SU-DHL-6 (cell line): ENCODE results near the gene HCN1.
"Not testable (repeated sequence)": the region's sequence is repeated elsewhere in the genome, so short reads cannot be mapped to it uniquely, and the experiment has no call there.

Source experiments
- H2AFZ ChIP-seq: fragments of 200-600 bp; sonication (generic); 2 replicates; pipeline ENCODE4 v1.6.1; 2014; ENCODE audit warnings: low read depth, mild to moderate bottlenecking, moderate library complexity, mixed read lengths, antibody characterized with exemption, low read length; ENCODE audit not compliant: severe bottlenecking
- H3F3A ChIP-seq: fragments of 200-600 bp; shearing (Covaris generic); 2 replicates; pipeline ENCODE4 v1.6.0; 2016; ENCODE audit warnings: antibody characterized with exemption, mild to moderate bottlenecking; ENCODE audit not compliant: insufficient read depth
- H3K27ac ChIP-seq: fragments of 200-600 bp; sonication (generic); 2 replicates; pipeline ENCODE4 v1.5.1; 2016; ENCODE audit warnings: low read depth, mild to moderate bottlenecking, low read length, moderate library complexity, mixed read lengths
- H3K27me3 ChIP-seq: fragments of 200-600 bp; sonication (generic), shearing (Covaris generic); 2 replicates; pipeline ENCODE4 v1.6.0; 2014; ENCODE audit warnings: mild to moderate bottlenecking, low read length
- H3K36me3 ChIP-seq: fragments of 200-600 bp; sonication (generic); 2 replicates; pipeline ENCODE4 v1.6.1; 2014; ENCODE audit warnings: mild to moderate bottlenecking, low read length, mixed read lengths
- H3K4me2 ChIP-seq: fragments of 300-600, 200-600 bp; shearing (Covaris generic), sonication (generic); 2 replicates; pipeline ENCODE4 v1.6.0; 2014; ENCODE audit warnings: low read length, low read depth, mild to moderate bottlenecking; ENCODE audit not compliant: poor library complexity, severe bottlenecking
- H3K4me3 ChIP-seq: fragments of 200-600 bp; sonication (generic); 2 replicates; pipeline ENCODE4 v1.5.1; 2014; ENCODE audit warnings: antibody characterized with exemption, low read length, mild to moderate bottlenecking, mixed read lengths; ENCODE audit not compliant: insufficient read depth, poor library complexity, severe bottlenecking
- H3K79me2 ChIP-seq: fragments of 200-600 bp; sonication (generic); 2 replicates; pipeline ENCODE4 v1.6.1; 2014; ENCODE audit warnings: mild to moderate bottlenecking, low read length, moderate library complexity; ENCODE audit not compliant: insufficient read depth
- H3K9ac ChIP-seq: fragments of 200-600 bp; sonication (generic); 2 replicates; pipeline ENCODE4 v1.7.0; 2014; ENCODE audit warnings: mild to moderate bottlenecking, low read length
- H3K9me2 ChIP-seq: fragments of 200-600 bp; sonication (generic); replicated peaks from 2 replicates; pipeline ENCODE4 v1.6.1; 2014; ENCODE audit warnings: low read length; ENCODE audit not compliant: insufficient read depth
- H3K9me3 ChIP-seq: fragments of 200-600 bp; sonication (generic); 2 replicates; pipeline ENCODE4 v1.6.1; 2014; ENCODE audit warnings: low read length, mixed read lengths; ENCODE audit not compliant: insufficient read depth
- H4K20me1 ChIP-seq: fragments of 200-600 bp; sonication (generic); 2 replicates; pipeline ENCODE4 v1.6.1; 2014; ENCODE audit warnings: low read depth, mild to moderate bottlenecking, antibody characterized with exemption, low read length, moderate library complexity, mixed read lengths
- EZH2phosphoT487 ChIP-seq: fragments of 200-600 bp; sonication (generic), shearing (Covaris generic); conservative IDR thresholded peaks from 2 replicates; pipeline ENCODE4 v1.6.1; 2018; ENCODE audit warnings: mild to moderate bottlenecking, antibody characterized with exemption, low read length, moderate library complexity, mixed read lengths
- TF ChIP-seq, protein P1 (sequence below): fragments of 200-600 bp; sonication (generic); IDR thresholded peaks from one replicate; pipeline ENCODE4 v1.5.1; 2017; ENCODE audit warnings: antibody characterized with exemption, mild to moderate bottlenecking, low read length, moderate library complexity; ENCODE audit not compliant: insufficient read depth, poor library complexity, severe bottlenecking

The HCN1 gene

DNA sequence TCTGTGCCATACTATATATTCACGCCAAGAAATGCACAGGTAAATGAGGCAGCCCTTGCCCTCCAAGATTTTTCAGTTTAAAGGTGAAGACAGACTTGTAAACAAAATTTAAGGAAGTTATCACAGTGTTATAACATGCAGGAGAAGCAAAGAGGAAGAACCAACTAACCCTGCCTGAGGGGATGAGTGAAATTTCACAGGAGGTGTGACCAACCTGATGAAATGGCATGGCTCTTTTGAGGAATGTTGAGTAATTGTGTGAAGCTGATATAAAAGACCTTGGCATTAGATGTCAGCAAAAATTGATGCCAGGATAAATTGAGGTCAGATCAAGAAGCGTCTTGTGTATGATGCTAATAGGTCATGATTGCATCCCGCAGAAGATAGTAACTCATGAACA, 86.5 kb downstream of the HCN1 start:
- TF ChIP-seq, protein P1, sequence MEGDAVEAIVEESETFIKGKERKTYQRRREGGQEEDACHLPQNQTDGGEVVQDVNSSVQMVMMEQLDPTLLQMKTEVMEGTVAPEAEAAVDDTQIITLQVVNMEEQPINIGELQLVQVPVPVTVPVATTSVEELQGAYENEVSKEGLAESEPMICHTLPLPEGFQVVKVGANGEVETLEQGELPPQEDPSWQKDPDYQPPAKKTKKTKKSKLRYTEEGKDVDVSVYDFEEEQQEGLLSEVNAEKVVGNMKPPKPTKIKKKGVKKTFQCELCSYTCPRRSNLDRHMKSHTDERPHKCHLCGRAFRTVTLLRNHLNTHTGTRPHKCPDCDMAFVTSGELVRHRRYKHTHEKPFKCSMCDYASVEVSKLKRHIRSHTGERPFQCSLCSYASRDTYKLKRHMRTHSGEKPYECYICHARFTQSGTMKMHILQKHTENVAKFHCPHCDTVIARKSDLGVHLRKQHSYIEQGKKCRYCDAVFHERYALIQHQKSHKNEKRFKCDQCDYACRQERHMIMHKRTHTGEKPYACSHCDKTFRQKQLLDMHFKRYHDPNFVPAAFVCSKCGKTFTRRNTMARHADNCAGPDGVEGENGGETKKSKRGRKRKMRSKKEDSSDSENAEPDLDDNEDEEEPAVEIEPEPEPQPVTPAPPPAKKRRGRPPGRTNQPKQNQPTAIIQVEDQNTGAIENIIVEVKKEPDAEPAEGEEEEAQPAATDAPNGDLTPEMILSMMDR = no peak
- no peak for TF ChIP-seq EZH2phosphoT487
- Histone ChIP-seq H2AFZ (no peak overlapping the region), H3K27ac (no peak overlapping the region)

DNA sequence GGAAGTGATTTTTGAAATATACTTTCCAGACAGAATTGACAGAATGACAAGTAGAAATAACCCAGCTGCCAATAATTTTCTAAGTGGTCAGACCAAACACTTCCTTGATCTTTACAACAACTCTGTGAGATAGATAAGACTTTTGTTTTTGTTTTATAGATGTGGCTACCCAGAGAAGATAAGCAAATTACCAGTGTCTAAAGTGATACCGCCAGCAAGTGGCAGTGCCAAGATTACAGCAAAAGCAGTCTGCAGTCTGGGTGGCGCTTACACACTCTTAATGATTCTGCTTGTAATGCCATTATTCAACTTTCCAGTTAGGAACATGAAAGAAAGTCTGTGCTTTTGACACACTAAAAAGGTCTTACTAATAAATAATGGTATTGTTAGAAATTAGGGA, 92.1 kb downstream of the HCN1 start:
- H4K20me1 ChIP-seq = no peaks in the 10 kb centered on the region
- TF ChIP-seq, protein P1 = no peak
- no peak for TF ChIP-seq EZH2phosphoT487
- H3K9me2 ChIP-seq = no peaks in the 10 kb centered on the region
- no peaks in the 10 kb centered on the region for H3K36me3 ChIP-seq
- H3K27me3 ChIP-seq = no peaks in the 10 kb centered on the region
- no peak overlapping the region for H3K4me2 ChIP-seq
- H3K4me3 ChIP-seq = no peak overlapping the region
- no peak overlapping the region for H2AFZ ChIP-seq
- H3K27ac ChIP-seq = no peak overlapping the region
- H3F3A ChIP-seq = no peaks in the 10 kb centered on the region
- no peak overlapping the region for H3K9ac ChIP-seq
- no peaks in the 10 kb centered on the region for H3K9me3 ChIP-seq
- no peaks in the 10 kb centered on the region for H3K79me2 ChIP-seq

More for the DNA sequence above, 86.5 kb downstream of the HCN1 start:
- Histone ChIP-seq H3K79me2 (no peaks in the 10 kb centered on the region), H3K9ac (no peak overlapping the region), H3K9me3 (no peaks in the 10 kb centered on the region), H3K36me3 (no peaks in the 10 kb centered on the region), H3K9me2 (no peaks in the 10 kb centered on the region), H3K27me3 (no peaks in the 10 kb centered on the region), H3K4me2 (no peak overlapping the region), H4K20me1 (no peaks in the 10 kb centered on the region), H3F3A (no peaks in the 10 kb centered on the region), H3K4me3 (no peak overlapping the region)

DNA sequence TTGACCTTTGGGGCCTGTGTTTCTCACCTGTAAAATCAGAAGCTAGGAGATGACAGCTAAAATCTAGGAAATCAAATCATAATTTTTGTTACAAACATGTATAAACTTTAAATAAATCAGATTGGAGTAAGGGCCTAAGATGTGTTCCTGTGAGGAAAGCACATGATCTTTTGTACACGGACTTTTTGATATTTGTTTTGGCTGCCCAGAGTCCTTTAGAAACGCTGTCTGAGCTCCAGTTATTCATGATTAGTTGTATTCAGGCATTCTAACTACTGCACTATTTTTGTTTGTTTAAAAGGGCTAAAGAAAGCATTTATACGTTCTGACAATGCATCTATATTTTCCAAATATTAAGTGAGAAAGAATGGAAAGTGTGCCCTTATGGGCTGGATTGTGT, 94.8 kb downstream of the HCN1 start:
- no peak overlapping the region for H3K9ac ChIP-seq
- no peak overlapping the region for H3K27ac ChIP-seq
- TF ChIP-seq, protein P1 = no peak
- TF ChIP-seq EZH2phosphoT487 = no peak
- H4K20me1 ChIP-seq = no peaks in the 10 kb centered on the region
- H3K9me3 ChIP-seq = no peaks in the 10 kb centered on the region
- no peaks in the 10 kb centered on the region for H3K79me2 ChIP-seq
- H3K27me3 ChIP-seq = no peaks in the 10 kb centered on the region
- no peak overlapping the region for H2AFZ ChIP-seq
- H3K4me2 ChIP-seq = no peak overlapping the region
- H3K4me3 ChIP-seq = no peak overlapping the region
- H3F3A ChIP-seq = no peaks in the 10 kb centered on the region
- no peaks in the 10 kb centered on the region for H3K9me2 ChIP-seq
- H3K36me3 ChIP-seq = no peaks in the 10 kb centered on the region

DNA sequence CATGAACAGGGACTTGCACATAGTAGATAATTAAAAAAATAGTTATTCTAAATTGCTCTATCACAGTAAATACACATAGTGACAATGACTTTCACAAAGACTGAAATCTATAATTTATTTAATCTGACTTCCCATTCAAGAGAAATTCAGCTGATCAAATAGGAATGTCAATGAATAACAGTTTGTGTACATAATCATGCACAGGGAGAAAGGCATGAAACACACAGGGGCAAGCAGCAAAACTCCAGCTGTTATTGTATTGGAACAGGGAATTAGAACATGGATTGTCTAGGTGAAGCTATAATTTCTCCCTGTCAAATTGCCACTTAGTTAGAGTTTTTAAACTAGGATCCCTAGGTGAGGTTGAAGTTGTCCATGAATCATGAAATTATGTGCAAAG, 99.9 kb downstream of the HCN1 start:
- no peaks in the 10 kb centered on the region for H3F3A ChIP-seq
- no peak overlapping the region for H3K4me3 ChIP-seq
- H4K20me1 ChIP-seq = no peaks in the 10 kb centered on the region
- H3K27me3 ChIP-seq = no peaks in the 10 kb centered on the region
- no peaks in the 10 kb centered on the region for H3K79me2 ChIP-seq
- H3K36me3 ChIP-seq = no peaks in the 10 kb centered on the region
- TF ChIP-seq, protein P1 = no peak
- no peak for TF ChIP-seq EZH2phosphoT487
- no peak overlapping the region for H2AFZ ChIP-seq
- no peak overlapping the region for H3K27ac ChIP-seq
- H3K9ac ChIP-seq = no peak overlapping the region
- H3K9me2 ChIP-seq = no peaks in the 10 kb centered on the region
- H3K4me2 ChIP-seq = no peak overlapping the region
- no peaks in the 10 kb centered on the region for H3K9me3 ChIP-seq

DNA sequence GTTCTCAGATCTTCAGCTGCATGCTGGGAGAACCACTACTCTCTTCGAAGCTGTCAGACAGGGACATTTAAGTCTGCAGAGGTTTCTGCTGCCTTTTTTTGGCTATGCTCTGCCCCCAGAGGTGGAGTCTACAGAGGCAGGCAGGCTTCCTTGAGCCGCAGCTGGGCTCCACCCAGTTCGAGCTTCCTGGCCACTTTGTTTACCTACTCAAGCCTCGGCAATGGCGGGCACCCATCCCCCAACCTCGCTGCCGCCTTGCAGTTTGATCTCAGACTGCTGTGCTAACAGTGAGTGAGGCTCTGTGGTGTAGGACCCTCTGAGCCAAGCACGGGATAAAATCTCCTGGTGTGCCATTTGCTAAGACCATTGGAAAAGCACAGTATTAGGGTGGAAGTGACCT, 110.2 kb downstream of the HCN1 start:
- H3K27me3 ChIP-seq, H3F3A ChIP-seq, H4K20me1 ChIP-seq, H3K27ac ChIP-seq, H3K79me2 ChIP-seq, H2AFZ ChIP-seq, H3K4me3 ChIP-seq, H3K36me3 ChIP-seq, H3K9ac ChIP-seq, H3K9me3 ChIP-seq, H3K9me2 ChIP-seq, H3K4me2 ChIP-seq: not testable (repeated sequence)
